CD14-positive monocyte (primary cell): Measurements from ENCODE around the gene GGA2. TPM values are rescaled to one million over a fixed set of nuclear protein-coding genes. Genes with fewer than 3 reads are reported as not detected.

Experiments
- DNase-seq, 3 donors: peaks; one replicate each; pipeline ENCODE4 v3.0.0-alpha.2; 2011 to 2022
- H2AFZ ChIP-seq: 2 replicates; pipeline ENCODE4 v1.6.0; 2012; ENCODE audit warnings: mild to moderate bottlenecking, low read depth, low read length, inconsistent platforms; ENCODE audit not compliant: insufficient read depth, poor library complexity, severe bottlenecking
- H3K27ac ChIP-seq, 2 donors: 1 replicate in 1 of 2; 2 replicates in 1 of 2; pipeline ENCODE4 v1.5.1; 2012 to 2013; ENCODE audit warnings: low read length in 2 of 2, control low read depth in 1 of 2, inconsistent platforms in 1 of 2, low read depth in 1 of 2, mild to moderate bottlenecking in 1 of 2
- H3K27me3 ChIP-seq, 2 donors: one replicate each; pipeline versions ENCODE4 v1.6.0 to v1.6.1; 2011 to 2013; ENCODE audit warnings: low read length in 2 of 2; ENCODE audit not compliant: control insufficient read depth in 2 of 2, insufficient read depth in 2 of 2
- H3K36me3 ChIP-seq, 2 donors: replicated peaks in 1 of 2; 1 replicate in 1 of 2; 2 replicates in 1 of 2; pipeline versions ENCODE4 v1.5.1 to v1.6.1; 2012 to 2013; ENCODE audit warnings: low read length in 2 of 2, control low read depth in 1 of 2, inconsistent platforms in 1 of 2, mild to moderate bottlenecking in 1 of 2; ENCODE audit not compliant: insufficient read depth in 2 of 2, control insufficient read depth in 1 of 2
- H3K4me1 ChIP-seq, 2 donors: 1 replicate in 1 of 2; 2 replicates in 1 of 2; pipeline versions ENCODE4 v1.5.1 to v1.6.1; 2012 to 2013; ENCODE audit warnings: low read length in 2 of 2, control low read depth in 1 of 2, inconsistent platforms in 1 of 2, mild to moderate bottlenecking in 1 of 2, moderate library complexity in 1 of 2; ENCODE audit not compliant: insufficient read depth in 2 of 2, control insufficient read depth in 1 of 2
- H3K4me2 ChIP-seq: replicated peaks from 2 replicates; pipeline ENCODE3; 2012; ENCODE audit warnings: low read length, moderate library complexity, mild to moderate bottlenecking; ENCODE audit not compliant: poor library complexity, severe bottlenecking; ENCODE audit errors: extremely low read depth
- H3K4me3 ChIP-seq, 3 experiments: fragments of 200-600 bp in 1 of 3; sonication (generic) in 1 of 3; replicated peaks in 1 of 3; 1 replicate in 2 of 3; 2 replicates in 1 of 3; pipeline ENCODE4 v1.5.1; 2011 to 2013; ENCODE audit warnings: low read length in 3 of 3, mild to moderate bottlenecking in 3 of 3, control low read depth in 2 of 3, low read depth in 2 of 3, inconsistent platforms in 1 of 3, moderate library complexity in 1 of 3
- H3K79me2 ChIP-seq: 2 replicates; pipeline ENCODE4 v1.6.0; 2012; ENCODE audit warnings: mild to moderate bottlenecking, control low read depth, inconsistent platforms, low read length, moderate library complexity; ENCODE audit not compliant: insufficient read depth
- H3K9ac ChIP-seq: 2 replicates; pipeline ENCODE4 v1.6.0; 2017; ENCODE audit warnings: low read length, mild to moderate bottlenecking; ENCODE audit not compliant: insufficient read depth, poor library complexity, severe bottlenecking
- H3K9me3 ChIP-seq, 2 donors: replicated peaks in 1 of 2; 1 replicate in 1 of 2; 2 replicates in 1 of 2; pipeline versions ENCODE4 v1.5.1 to v1.6.1; 2012 to 2013; ENCODE audit warnings: low read length in 2 of 2, control low read depth in 1 of 2; ENCODE audit not compliant: control insufficient read depth in 1 of 2, insufficient read depth in 1 of 2
- H4K20me1 ChIP-seq: 2 replicates; pipeline ENCODE4 v1.6.0; 2012; ENCODE audit warnings: mild to moderate bottlenecking, low read length, control low read depth, moderate library complexity; ENCODE audit not compliant: insufficient read depth
- H3K27ac Mint-ChIP-seq, 7 donors: one replicate each; pipeline ENCODE4 v1.8.0; 2020; ENCODE audit warnings: mild to moderate bottlenecking in 7 of 7, mixed read lengths in 7 of 7, moderate library complexity in 6 of 7, inconsistent platforms in 2 of 7
- H3K27me3 Mint-ChIP-seq, 3 donors: one replicate each; pipeline ENCODE4 v1.8.0; 2021 to 2022; ENCODE audit warnings: low read depth in 3 of 3, mild to moderate bottlenecking in 3 of 3, mixed read lengths in 3 of 3, moderate library complexity in 3 of 3, inconsistent platforms in 1 of 3
- H3K36me3 Mint-ChIP-seq, 2 donors: one replicate each; pipeline ENCODE4 v1.8.0; 2020; ENCODE audit warnings: mixed read lengths in 2 of 2, inconsistent platforms in 1 of 2, mild to moderate bottlenecking in 1 of 2
- H3K4me1 Mint-ChIP-seq: one replicate; pipeline ENCODE4 v1.8.0; 2020; ENCODE audit warnings: mild to moderate bottlenecking, mixed read lengths
- H3K4me3 Mint-ChIP-seq, 2 donors: one replicate each; pipeline ENCODE4 v1.8.0; 2020; ENCODE audit warnings: mild to moderate bottlenecking in 2 of 2, mixed read lengths in 2 of 2, moderate library complexity in 1 of 2
- H3K9me3 Mint-ChIP-seq, 7 donors: one replicate each; pipeline ENCODE4 v1.8.0; 2020 to 2022; ENCODE audit warnings: mixed read lengths in 7 of 7, mild to moderate bottlenecking in 6 of 7, moderate library complexity in 6 of 7, inconsistent platforms in 2 of 7
- WGBS: methylation state at CpG from one replicate; pipeline ENCODE4 v1.1.5; 2013; ENCODE audit warnings: missing lambda C conversion rate; ENCODE audit not compliant: insufficient coverage; 5-methylcytosine and 5-hydroxymethylcytosine counted together
- intact Hi-C, 2 donors: fragments of 100-400 bp; cut with micrococcal nuclease; formaldehyde crosslinking; loops; one replicate each; pipeline versions ENCODE4 v1.15.0 to v1.15.1; 2023
- polyA plus RNA-seq, 3 donors: library from polyadenylated mRNA; depleted of rRNA in 1 of 3; unstranded in 2 of 3; stranded (reverse) in 1 of 3; fragments of 300-500 nt in 2 of 3; fragments of >200 nt in 1 of 3; fragmentation: Illumina TruSeq in 2 of 3; gene quantifications; 1 replicate in 2 of 3; 2 replicates in 1 of 3; pipeline ENCODE4 v1.2.3, GENCODE V29; 2012 to 2021
- TF ChIP-seq, protein P1 (sequence below): fragments of 200-600 bp; IDR thresholded peaks from one replicate; pipeline ENCODE4 v1.8.0; 2022; ENCODE audit warnings: antibody characterized with exemption, mild to moderate bottlenecking

GGA2 gene
- polyA plus RNA-seq, 3 donors = 37.5 to 55.4 (median 49.5) TPM

DNA sequence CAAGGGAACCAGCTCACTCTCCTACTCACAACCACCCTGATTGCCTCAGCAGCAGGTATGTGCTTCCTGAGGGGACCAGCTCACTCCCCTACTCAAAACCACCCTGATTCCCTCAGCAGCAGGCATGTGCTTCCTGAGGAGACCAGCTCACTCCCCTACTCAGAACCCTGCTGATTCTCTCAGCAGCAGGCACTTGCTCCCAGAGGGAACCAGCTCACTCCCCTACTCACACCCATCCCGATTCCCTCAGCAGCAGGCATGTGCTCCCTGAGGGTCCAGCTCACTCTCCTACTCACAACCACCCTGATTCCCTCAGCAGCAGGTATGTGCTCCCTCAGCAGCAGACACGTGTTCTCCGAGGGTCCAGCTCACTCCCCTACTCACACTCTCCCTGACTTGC, 31.2 kb downstream of the GGA2 start:
- no peak overlapping the region for H2AFZ ChIP-seq
- no peaks in the 10 kb centered on the region for H4K20me1 ChIP-seq
- no peaks in the 10 kb centered on the region for H3K9me3 Mint-ChIP-seq
- peaks cover 85 to 100% of the 10 kb centered on the region in 2 donors for H3K36me3 Mint-ChIP-seq
- no peaks in the 10 kb centered on the region for H3K9me3 ChIP-seq
- H3K27ac Mint-ChIP-seq = peak overlapping the region in 4 of 7 donors; percentile 7 to 48 (median 26)
- peaks cover 91 to 99% of the 10 kb centered on the region in 2 donors for H3K36me3 ChIP-seq
- H3K4me3 Mint-ChIP-seq = no peak overlapping the region
- H3K79me2 ChIP-seq = peaks cover 3% of the 10 kb centered on the region
- H3K27me3 Mint-ChIP-seq = peaks cover 0 to 2% (median 0%) of the 10 kb centered on the region in 3 donors
- H3K9ac ChIP-seq = no peak overlapping the region
- TF ChIP-seq, protein P1, sequence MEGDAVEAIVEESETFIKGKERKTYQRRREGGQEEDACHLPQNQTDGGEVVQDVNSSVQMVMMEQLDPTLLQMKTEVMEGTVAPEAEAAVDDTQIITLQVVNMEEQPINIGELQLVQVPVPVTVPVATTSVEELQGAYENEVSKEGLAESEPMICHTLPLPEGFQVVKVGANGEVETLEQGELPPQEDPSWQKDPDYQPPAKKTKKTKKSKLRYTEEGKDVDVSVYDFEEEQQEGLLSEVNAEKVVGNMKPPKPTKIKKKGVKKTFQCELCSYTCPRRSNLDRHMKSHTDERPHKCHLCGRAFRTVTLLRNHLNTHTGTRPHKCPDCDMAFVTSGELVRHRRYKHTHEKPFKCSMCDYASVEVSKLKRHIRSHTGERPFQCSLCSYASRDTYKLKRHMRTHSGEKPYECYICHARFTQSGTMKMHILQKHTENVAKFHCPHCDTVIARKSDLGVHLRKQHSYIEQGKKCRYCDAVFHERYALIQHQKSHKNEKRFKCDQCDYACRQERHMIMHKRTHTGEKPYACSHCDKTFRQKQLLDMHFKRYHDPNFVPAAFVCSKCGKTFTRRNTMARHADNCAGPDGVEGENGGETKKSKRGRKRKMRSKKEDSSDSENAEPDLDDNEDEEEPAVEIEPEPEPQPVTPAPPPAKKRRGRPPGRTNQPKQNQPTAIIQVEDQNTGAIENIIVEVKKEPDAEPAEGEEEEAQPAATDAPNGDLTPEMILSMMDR = no peak
- no peaks in the 10 kb centered on the region for H3K27me3 ChIP-seq
- H3K4me2 ChIP-seq = no peak overlapping the region
- intact Hi-C loops = no loop called here
- no peaks in the 10 kb centered on the region for H3K4me1 ChIP-seq
- no peak overlapping the region for H3K27ac ChIP-seq
- no peaks in the 10 kb centered on the region for H3K4me1 Mint-ChIP-seq
- no peak overlapping the region for H3K4me3 ChIP-seq
- no peak for DNase-seq
- WGBS = 100% methylated on average over 3 of the region's 3 CpGs

DNA sequence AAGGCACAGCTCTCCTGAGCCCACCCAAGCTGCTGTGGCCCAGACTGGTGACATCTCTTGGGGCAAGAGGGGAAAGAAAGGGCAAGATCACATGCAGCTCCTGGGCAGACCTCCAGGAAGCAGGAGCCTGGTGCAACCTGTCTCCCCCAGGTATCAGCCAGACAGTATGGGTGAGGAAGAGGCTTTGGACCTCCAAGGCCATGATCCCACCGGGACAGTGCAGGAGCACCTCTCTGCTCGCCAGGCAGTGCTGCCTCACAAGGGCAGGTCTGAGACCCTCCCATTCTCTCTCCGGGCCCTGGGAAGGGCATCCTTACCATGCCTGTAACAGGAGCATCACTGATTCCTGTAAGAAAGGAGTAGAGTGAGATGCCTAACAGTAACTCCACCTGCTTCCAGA, 31.7 kb downstream of the GGA2 start:
- no peaks in the 10 kb centered on the region for H3K4me1 Mint-ChIP-seq
- Histone ChIP-seq H3K4me3 (no peak overlapping the region), H3K27me3 (no peaks in the 10 kb centered on the region), H3K27ac (peak overlapping the region in 1 of 2 donors; percentile 20), H3K4me2 (no peak overlapping the region), H3K4me1 (no peaks in the 10 kb centered on the region), H2AFZ (no peak overlapping the region), H3K9ac (no peak overlapping the region), H3K36me3 (peaks cover 94 to 99% of the 10 kb centered on the region in 2 donors), H3K9me3 (no peaks in the 10 kb centered on the region), H4K20me1 (no peaks in the 10 kb centered on the region), H3K79me2 (peaks cover 3% of the 10 kb centered on the region)
- H3K27ac Mint-ChIP-seq = peak overlapping the region in 2 of 7 donors; percentile 46 to 63
- WGBS = 100% methylated on average over 2 of the region's 3 CpGs
- H3K4me3 Mint-ChIP-seq = no peak overlapping the region
- H3K36me3 Mint-ChIP-seq = peaks cover 91 to 100% of the 10 kb centered on the region in 2 donors
- no peak for DNase-seq
- intact Hi-C loops = no loop called here
- no peaks in the 10 kb centered on the region for H3K9me3 Mint-ChIP-seq
- H3K27me3 Mint-ChIP-seq = peaks cover 0 to 2% (median 0%) of the 10 kb centered on the region in 3 donors
- TF ChIP-seq, protein P1 = no peak
